Activated naive CD4-positive, alpha-beta T cell treated with anti-CD3 and anti-CD28 coated beads for 36 hours (primary cell): Measurements from ENCODE around the gene LDLRAD4. TPM values are rescaled to one million over a fixed set of nuclear protein-coding genes. Genes with fewer than 3 reads are reported as not detected.
"Not testable (repeated sequence)": the region's sequence is repeated elsewhere in the genome, so short reads cannot be mapped to it uniquely, and the experiment has no call there.

Source experiments
- CTCF ChIA-PET: fragments of 350-600 bp; sonication (Branson Sonifier 250); formaldehyde crosslinking; loops from one replicate; lab custom pipeline; 2021; ENCODE audit warnings: antibody characterized with exemption; lab: Charles Lee
- DNase-seq: peaks from one replicate; pipeline ENCODE4 v3.0.0-alpha.2; 2020
- H3K27ac Mint-ChIP-seq: one replicate; pipeline ENCODE4 v1.8.0; 2021; ENCODE audit warnings: mild to moderate bottlenecking, mixed read lengths
- H3K27me3 Mint-ChIP-seq: one replicate; pipeline ENCODE4 v1.8.0; 2021; ENCODE audit warnings: low read depth, mixed read lengths
- H3K36me3 Mint-ChIP-seq: one replicate; pipeline ENCODE4 v1.8.0; 2021; ENCODE audit warnings: low read depth, mixed read lengths
- H3K4me1 Mint-ChIP-seq: one replicate; pipeline ENCODE4 v1.8.0; 2021; ENCODE audit warnings: low read depth, mixed read lengths
- H3K4me3 Mint-ChIP-seq: one replicate; pipeline ENCODE4 v1.8.0; 2021; ENCODE audit warnings: mild to moderate bottlenecking, moderate library complexity, mixed read lengths
- H3K9me3 Mint-ChIP-seq: one replicate; pipeline ENCODE4 v1.8.0; 2021; ENCODE audit warnings: mixed read lengths
- intact Hi-C: fragments of 100-400 bp; cut with micrococcal nuclease; formaldehyde crosslinking; loops from one replicate; pipeline ENCODE4 v1.15.1; 2023
- total RNA-seq, 2 experiments: library from RNA; stranded (reverse); gene quantifications; one replicate each; pipeline ENCODE4 v1.2.3, GENCODE V29; 2021

Gene LDLRAD4
- total RNA-seq, 2 experiments from 2014 or later: 19.4 to 21.3 TPM

DNA sequence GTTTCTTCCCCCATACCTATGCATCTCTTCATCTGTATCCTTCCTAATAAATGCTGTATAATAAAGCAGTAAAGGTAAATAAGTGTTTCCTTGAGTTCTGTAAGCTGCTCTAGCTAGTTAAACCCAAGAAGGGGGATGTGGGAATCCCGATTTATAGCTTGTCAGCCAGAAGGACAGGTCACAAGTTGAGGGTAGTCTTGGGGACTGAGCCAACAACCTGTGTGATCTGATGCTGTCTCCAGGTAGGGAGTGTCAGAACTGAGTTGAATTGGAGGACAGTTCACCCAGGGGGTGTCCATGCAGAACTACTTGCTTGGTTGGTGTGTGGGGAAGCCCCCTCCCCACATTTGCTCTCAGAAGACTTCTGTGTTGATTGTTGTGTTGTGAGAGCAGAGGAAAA is 112.4 kb downstream of the LDLRAD4 start:
- intact Hi-C loops: no loop called here
- peaks cover 7% of the 10 kb centered on the region for H3K9me3 Mint-ChIP-seq
- CTCF ChIA-PET: interaction anchor here (0.8 kb wide), 1 partner anchor 21 kb away, joined by 3 read pairs; no protein-coding TSS in a partner anchor
- peaks cover 9% of the 10 kb centered on the region for H3K4me1 Mint-ChIP-seq
- no peak overlapping the region for H3K27ac Mint-ChIP-seq
- H3K36me3 Mint-ChIP-seq: no peaks in the 10 kb centered on the region
- no peak overlapping the region for H3K4me3 Mint-ChIP-seq
- no peaks in the 10 kb centered on the region for H3K27me3 Mint-ChIP-seq
- no peak for DNase-seq

GRCh38 chr18:13331846-13332245 is 113.3 kb downstream of the LDLRAD4 start:
- Mint-ChIP-seq H3K4me3 (no peak overlapping the region), H3K4me1 (peaks cover 14% of the 10 kb centered on the region), H3K27me3 (no peaks in the 10 kb centered on the region), H3K36me3 (no peaks in the 10 kb centered on the region), H3K27ac (no peak overlapping the region), H3K9me3 (peaks cover 7% of the 10 kb centered on the region)
- intact Hi-C loops: no loop called here
- DNase-seq: no peak
- CTCF ChIA-PET: no interaction called here

DNA sequence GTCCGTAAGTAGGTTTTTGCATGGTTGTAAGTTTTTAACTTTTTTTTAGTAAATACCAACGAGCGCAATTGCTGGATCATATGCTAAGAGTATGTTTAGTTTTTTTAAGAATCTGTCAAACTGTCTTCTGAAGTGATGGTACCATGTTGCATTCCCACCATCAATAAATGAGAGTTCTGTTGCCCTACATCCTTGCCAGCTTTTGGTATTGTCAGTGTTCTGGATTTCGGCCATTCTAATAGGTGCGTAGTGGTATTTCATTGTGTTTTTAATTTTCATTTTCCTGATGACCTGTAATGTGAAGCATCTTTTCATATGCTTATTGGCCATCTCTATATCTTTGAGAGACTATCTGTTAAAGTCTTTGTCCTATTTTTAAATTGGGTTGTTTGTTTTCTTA is 114.3 kb downstream of the LDLRAD4 start:
- Mint-ChIP-seq H3K9me3 (peaks cover 7% of the 10 kb centered on the region), H3K27me3 (no peaks in the 10 kb centered on the region), H3K27ac (no peak overlapping the region), H3K36me3 (no peaks in the 10 kb centered on the region), H3K4me1 (peaks cover 17% of the 10 kb centered on the region), H3K4me3 (no peak overlapping the region)
- intact Hi-C loops: no loop called here
- CTCF ChIA-PET: no interaction called here
- DNase-seq: no peak

DNA sequence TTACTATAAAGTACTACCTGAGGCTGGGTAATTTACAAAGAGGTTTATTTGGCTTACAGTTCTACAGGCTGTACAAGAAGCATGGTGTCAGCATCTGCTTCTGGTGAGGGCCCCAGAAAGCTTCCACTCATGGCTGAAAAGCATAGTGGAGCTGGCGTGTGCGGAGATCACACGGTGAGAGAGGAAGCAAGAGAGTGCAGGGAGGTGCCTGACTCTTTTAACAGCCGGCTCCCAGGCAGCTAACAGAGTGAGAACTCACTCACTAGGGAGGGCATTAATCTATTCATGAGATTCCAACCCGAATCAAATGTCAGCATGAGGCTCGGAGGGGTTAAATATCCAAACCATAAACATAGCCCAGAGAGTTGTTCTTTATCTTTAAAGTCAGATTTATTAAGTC is 117.3 kb downstream of the LDLRAD4 start:
- CTCF ChIA-PET: no interaction called here
- Mint-ChIP-seq H3K4me3 (no peak overlapping the region), H3K36me3 (no peaks in the 10 kb centered on the region), H3K27me3 (no peaks in the 10 kb centered on the region), H3K9me3 (peaks cover 7% of the 10 kb centered on the region), H3K4me1 (peaks cover 19% of the 10 kb centered on the region), H3K27ac (no peak overlapping the region)
- intact Hi-C loops: no loop called here
- no peak for DNase-seq

GRCh38 chr18:13336841-13337240 is 118.3 kb downstream of the LDLRAD4 start:
- Mint-ChIP-seq H3K4me3 (no peak overlapping the region), H3K9me3 (peaks cover 9% of the 10 kb centered on the region), H3K27ac (no peak overlapping the region), H3K4me1 (peaks cover 15% of the 10 kb centered on the region), H3K27me3 (no peaks in the 10 kb centered on the region), H3K36me3 (no peaks in the 10 kb centered on the region)
- CTCF ChIA-PET: no interaction called here
- intact Hi-C loops: no loop called here
- DNase-seq: no peak

DNA sequence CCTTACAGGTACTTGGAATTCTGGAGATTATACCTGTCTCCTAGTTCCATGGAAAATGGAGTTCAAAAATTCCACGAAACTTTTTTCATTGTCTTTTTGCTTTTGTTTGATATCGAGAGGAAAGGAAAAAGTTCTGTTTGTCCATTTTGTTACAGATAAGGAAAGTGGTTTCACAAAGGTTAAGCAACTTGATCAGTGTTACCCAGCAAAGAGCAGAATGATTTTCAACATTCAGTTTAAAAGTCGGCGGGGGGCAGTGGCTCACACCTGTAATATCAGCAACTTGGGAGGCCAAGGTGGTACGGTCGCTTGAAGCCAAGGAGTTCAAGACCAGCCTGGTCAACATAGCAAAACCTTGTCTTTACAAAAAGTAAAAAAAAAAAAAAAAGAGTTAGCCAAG is 118.8 kb downstream of the LDLRAD4 start:
- no peak overlapping the region for H3K4me3 Mint-ChIP-seq
- peaks cover 14% of the 10 kb centered on the region for H3K4me1 Mint-ChIP-seq
- intact Hi-C loops: no loop called here
- H3K27me3 Mint-ChIP-seq: no peaks in the 10 kb centered on the region
- no peak for DNase-seq
- H3K36me3 Mint-ChIP-seq: no peaks in the 10 kb centered on the region
- peaks cover 9% of the 10 kb centered on the region for H3K9me3 Mint-ChIP-seq
- H3K27ac Mint-ChIP-seq: no peak overlapping the region
- CTCF ChIA-PET: no interaction called here

GRCh38 chr18:13338318-13338717 is 119.8 kb downstream of the LDLRAD4 start:
- Mint-ChIP-seq H3K4me3 (no peak overlapping the region), H3K27me3 (no peaks in the 10 kb centered on the region), H3K27ac (no peak overlapping the region), H3K4me1 (peaks cover 14% of the 10 kb centered on the region), H3K36me3 (no peaks in the 10 kb centered on the region), H3K9me3 (peaks cover 11% of the 10 kb centered on the region)
- CTCF ChIA-PET: no interaction called here
- no peak for DNase-seq
- intact Hi-C loops: no loop called here

- Mint-ChIP-seq H3K4me3 (no peak overlapping the region), H3K36me3 (peaks cover 3% of the 10 kb centered on the region), H3K4me1 (peaks cover 14% of the 10 kb centered on the region), H3K27me3 (no peaks in the 10 kb centered on the region), H3K27ac (no peak overlapping the region), H3K9me3 (peaks cover 18% of the 10 kb centered on the region)
- CTCF ChIA-PET: interaction anchor here (0.7 to 1.6 kb wide), 2 partner anchors 14 to 21 kb away, joined by 4 read pairs; no protein-coding TSS in a partner anchor
- DNase-seq: no peak
- intact Hi-C loops: no loop called here
Measured at GRCh38 chr18:13339653-13340052, 121.1 kb downstream of the LDLRAD4 start.

- H3K27me3 Mint-ChIP-seq, CTCF ChIA-PET, DNase-seq, intact Hi-C loops, H3K4me3 Mint-ChIP-seq, H3K4me1 Mint-ChIP-seq, H3K36me3 Mint-ChIP-seq, H3K27ac Mint-ChIP-seq: not testable (repeated sequence)
- peaks cover 25% of the 10 kb centered on the region for H3K9me3 Mint-ChIP-seq
Measured at GRCh38 chr18:13346449-13346848, 127.9 kb downstream of the LDLRAD4 start.

DNA sequence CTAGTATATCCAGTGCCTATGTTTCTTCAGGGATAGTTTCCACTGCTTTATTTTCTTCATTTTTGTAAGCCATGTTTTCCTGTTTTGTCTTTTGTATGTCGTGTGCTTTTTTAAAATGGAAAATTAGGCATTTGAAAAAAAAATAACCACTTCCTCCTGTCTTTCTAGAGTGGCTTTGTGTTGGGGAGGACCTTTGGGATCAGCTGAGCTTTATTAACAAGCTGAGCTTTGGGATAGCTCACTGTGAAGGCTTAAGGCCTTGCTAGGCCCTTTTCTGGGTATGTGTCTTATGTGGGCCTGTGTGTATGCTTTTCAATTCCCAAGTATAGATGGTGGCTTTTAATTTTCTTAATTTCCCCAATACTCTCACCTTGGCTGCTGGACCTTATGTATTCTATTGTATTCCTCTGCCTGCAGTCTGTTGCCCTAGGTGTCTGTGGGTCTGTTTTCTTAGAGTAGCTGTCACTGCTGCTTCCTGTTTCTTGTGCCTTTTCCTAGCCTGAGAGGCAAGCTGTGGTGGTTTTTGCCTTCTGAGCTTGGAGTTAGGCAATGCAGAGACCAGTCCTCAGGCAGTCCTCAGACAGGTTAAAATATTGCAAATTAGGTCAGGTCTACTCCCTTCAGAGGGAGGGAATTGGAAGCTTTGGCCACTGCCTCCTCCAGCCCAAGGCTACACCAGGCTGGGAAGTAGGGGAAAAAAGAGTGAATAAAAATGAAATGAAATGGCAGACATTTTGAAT is 134.7 kb downstream of the LDLRAD4 start:
- H3K4me3 Mint-ChIP-seq: no peak overlapping the region
- peaks cover 5% of the 10 kb centered on the region for H3K36me3 Mint-ChIP-seq
- peak; percentile 32 for DNase-seq
- CTCF ChIA-PET: interaction anchor here (0.6 to 1.3 kb wide), 7 partner anchors 13 to 207 kb away, joined by 3 to 7 read pairs (median 4); no protein-coding TSS in a partner anchor
- peaks cover 12% of the 10 kb centered on the region for H3K9me3 Mint-ChIP-seq
- H3K4me1 Mint-ChIP-seq: peaks cover 15% of the 10 kb centered on the region
- no peaks in the 10 kb centered on the region for H3K27me3 Mint-ChIP-seq
- peak overlapping the region; percentile 64 for H3K27ac Mint-ChIP-seq
- intact Hi-C loops: loop anchor here (2.0 kb wide), 1 partner anchor 30 kb away; no protein-coding TSS in a partner anchor

DNA sequence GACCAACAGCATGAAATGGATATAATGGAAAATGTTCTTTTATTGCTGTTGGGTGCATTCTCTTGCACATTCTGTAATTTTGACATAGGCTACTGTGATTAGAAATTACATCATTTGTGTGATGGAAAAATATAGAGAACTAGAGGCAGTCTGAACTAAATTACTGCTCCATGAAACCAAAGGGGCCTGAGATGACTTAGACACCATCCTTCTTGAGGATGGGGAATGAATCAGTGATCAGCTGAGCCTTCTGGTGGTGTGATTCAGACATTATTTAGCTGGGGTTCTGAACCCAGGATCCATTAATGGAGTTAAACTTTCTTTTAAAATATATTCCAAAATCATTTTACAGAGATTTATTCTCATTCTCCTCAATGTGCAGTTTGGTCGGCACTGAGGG is 135.8 kb downstream of the LDLRAD4 start:
- no peak overlapping the region for H3K27ac Mint-ChIP-seq
- H3K27me3 Mint-ChIP-seq: no peaks in the 10 kb centered on the region
- peaks cover 12% of the 10 kb centered on the region for H3K9me3 Mint-ChIP-seq
- DNase-seq: no peak
- peaks cover 5% of the 10 kb centered on the region for H3K36me3 Mint-ChIP-seq
- peaks cover 15% of the 10 kb centered on the region for H3K4me1 Mint-ChIP-seq
- H3K4me3 Mint-ChIP-seq: no peak overlapping the region
- intact Hi-C loops: no loop called here
- CTCF ChIA-PET: interaction anchor here (1.3 to 1.9 kb wide), 2 partner anchors 14 to 138 kb away, joined by 4 to 6 read pairs; no protein-coding TSS in a partner anchor

DNA sequence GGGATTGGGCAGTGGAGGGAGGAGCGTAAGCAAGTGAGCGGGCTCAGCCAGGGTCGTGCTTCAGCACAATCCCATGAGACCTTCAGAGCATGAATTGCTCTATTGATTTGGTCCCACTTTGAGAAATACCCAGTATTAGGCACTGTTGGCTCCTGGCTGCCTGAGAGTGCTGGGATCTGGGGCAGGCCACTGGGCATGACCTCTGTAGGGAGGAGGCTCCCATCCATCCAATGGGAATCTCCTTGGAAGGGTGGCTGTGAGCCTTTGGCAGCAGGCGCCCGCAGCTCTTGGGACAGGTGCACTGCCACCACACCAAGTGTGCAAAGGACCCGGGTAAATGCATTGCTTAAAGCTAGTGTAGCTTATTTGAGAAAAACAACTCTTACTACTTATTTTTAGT is 137.5 kb downstream of the LDLRAD4 start:
- Mint-ChIP-seq H3K9me3 (peaks cover 6% of the 10 kb centered on the region), H3K4me3 (no peak overlapping the region), H3K36me3 (peaks cover 5% of the 10 kb centered on the region), H3K27ac (no peak overlapping the region), H3K27me3 (no peaks in the 10 kb centered on the region), H3K4me1 (peaks cover 15% of the 10 kb centered on the region)
- CTCF ChIA-PET: no interaction called here
- DNase-seq: no peak
- intact Hi-C loops: no loop called here

GRCh38 chr18:13357289-13357688 is 138.7 kb downstream of the LDLRAD4 start:
- Mint-ChIP-seq H3K27ac (no peak overlapping the region), H3K4me1 (peaks cover 15% of the 10 kb centered on the region), H3K4me3 (no peak overlapping the region), H3K36me3 (peaks cover 4% of the 10 kb centered on the region), H3K27me3 (no peaks in the 10 kb centered on the region), H3K9me3 (peaks cover 4% of the 10 kb centered on the region)
- CTCF ChIA-PET: interaction anchor here (0.7 kb wide), 1 partner anchor 31 kb away, joined by 4 read pairs; no protein-coding TSS in a partner anchor
- DNase-seq: no peak
- intact Hi-C loops: no loop called here
